ENCODE measurements around the gene PTPRS. TPM values are rescaled to one million over a fixed set of nuclear protein-coding genes. Genes with fewer than 3 reads are reported as not detected.

The PTPRS gene
- total RNA-seq, 1 experiment from 2014 or later = 215 TPM

DNA sequence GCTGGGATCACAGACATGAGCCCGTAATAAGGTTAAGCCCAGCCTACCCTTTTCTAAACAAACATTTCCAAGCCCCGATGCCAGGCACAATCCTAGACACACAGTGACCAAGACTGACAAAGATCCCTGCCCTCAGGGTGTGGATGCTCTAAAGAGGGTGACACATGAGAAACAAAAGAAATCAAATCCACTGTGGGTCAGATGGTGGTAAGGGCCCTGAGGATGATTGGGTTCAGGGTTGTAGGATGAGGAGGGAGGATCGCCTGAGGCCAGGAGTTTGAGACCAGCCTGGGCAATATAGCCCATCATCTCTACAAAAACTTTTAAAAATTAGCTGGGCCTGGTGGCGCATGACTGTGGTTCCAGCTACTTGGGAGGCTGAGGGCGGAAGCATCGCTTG lies 44.6 kb downstream of the PTPRS start:
- Histone ChIP-seq H3K27ac (ENCODE audit: low read depth, low read length, poor library complexity, severe bottlenecking) (no peak overlapping the region), H3K36me3 (ENCODE audit: insufficient read depth, low read length, poor library complexity, severe bottlenecking) (no peaks in the 10 kb centered on the region), H3K4me1 (ENCODE audit: insufficient read depth, low read length, poor library complexity, severe bottlenecking) (peaks cover 9% of the 10 kb centered on the region), H3K9me3 (ENCODE audit: low read depth, low read length, poor library complexity, severe bottlenecking) (no peaks in the 10 kb centered on the region), H3K27me3 (replicated peaks; ENCODE audit: insufficient read depth, low read depth, low read length, poor library complexity) (no peaks in the 10 kb centered on the region), H3K4me3 (ENCODE audit: low read depth, low read length, poor library complexity, severe bottlenecking) (no peak overlapping the region)
- POLR2A ChIA-PET (ENCODE audit: low non-redundant PET) = no interaction called here
- no TSS peak for BruUV-seq (replicated peaks)
- CTCF ChIA-PET = no interaction called here
- intact Hi-C loops (cut with micrococcal nuclease; ENCODE audit: unreplicated experiment) = no loop called here
- no peak for TF ChIP-seq EZH2 (IDR thresholded peaks at IDR 0.05; ENCODE audit: borderline replicate concordance, low read depth, low read length, poor library complexity, severe bottlenecking)
- TF ChIP-seq, protein P1, sequence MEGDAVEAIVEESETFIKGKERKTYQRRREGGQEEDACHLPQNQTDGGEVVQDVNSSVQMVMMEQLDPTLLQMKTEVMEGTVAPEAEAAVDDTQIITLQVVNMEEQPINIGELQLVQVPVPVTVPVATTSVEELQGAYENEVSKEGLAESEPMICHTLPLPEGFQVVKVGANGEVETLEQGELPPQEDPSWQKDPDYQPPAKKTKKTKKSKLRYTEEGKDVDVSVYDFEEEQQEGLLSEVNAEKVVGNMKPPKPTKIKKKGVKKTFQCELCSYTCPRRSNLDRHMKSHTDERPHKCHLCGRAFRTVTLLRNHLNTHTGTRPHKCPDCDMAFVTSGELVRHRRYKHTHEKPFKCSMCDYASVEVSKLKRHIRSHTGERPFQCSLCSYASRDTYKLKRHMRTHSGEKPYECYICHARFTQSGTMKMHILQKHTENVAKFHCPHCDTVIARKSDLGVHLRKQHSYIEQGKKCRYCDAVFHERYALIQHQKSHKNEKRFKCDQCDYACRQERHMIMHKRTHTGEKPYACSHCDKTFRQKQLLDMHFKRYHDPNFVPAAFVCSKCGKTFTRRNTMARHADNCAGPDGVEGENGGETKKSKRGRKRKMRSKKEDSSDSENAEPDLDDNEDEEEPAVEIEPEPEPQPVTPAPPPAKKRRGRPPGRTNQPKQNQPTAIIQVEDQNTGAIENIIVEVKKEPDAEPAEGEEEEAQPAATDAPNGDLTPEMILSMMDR (conservative IDR thresholded peaks at IDR 0.05; ENCODE audit: low read depth, low read length) = no peak
- no peak for DNase-seq (ENCODE audit: low spot score)

- DNase-seq (ENCODE audit: low spot score) = no peak
- ChIA-PET POLR2A (ENCODE audit: low non-redundant PET) (no interaction called here), CTCF (no interaction called here)
- Histone ChIP-seq H3K4me1 (ENCODE audit: insufficient read depth, low read length, poor library complexity, severe bottlenecking) (peaks cover 9% of the 10 kb centered on the region), H3K27ac (ENCODE audit: low read depth, low read length, poor library complexity, severe bottlenecking) (peak overlapping the region; percentile 84), H3K4me3 (ENCODE audit: low read depth, low read length, poor library complexity, severe bottlenecking) (peak overlapping the region; percentile 69), H3K36me3 (ENCODE audit: insufficient read depth, low read length, poor library complexity, severe bottlenecking) (no peaks in the 10 kb centered on the region), H3K27me3 (replicated peaks; ENCODE audit: insufficient read depth, low read depth, low read length, poor library complexity) (no peaks in the 10 kb centered on the region), H3K9me3 (ENCODE audit: low read depth, low read length, poor library complexity, severe bottlenecking) (no peaks in the 10 kb centered on the region)
- intact Hi-C loops (cut with micrococcal nuclease; ENCODE audit: unreplicated experiment) = no loop called here
- TF ChIP-seq, protein P1 (conservative IDR thresholded peaks at IDR 0.05; ENCODE audit: low read depth, low read length) = no peak
- TF ChIP-seq EZH2 (IDR thresholded peaks at IDR 0.05; ENCODE audit: borderline replicate concordance, low read depth, low read length, poor library complexity, severe bottlenecking) = no peak
- BruUV-seq (replicated peaks) = no TSS peak
Measured at GRCh38 chr19:5294403-5295160, 46.0 kb downstream of the PTPRS start.

- CTCF ChIA-PET = interaction anchor here (0.6 kb wide), 1 partner anchor 128 kb away, joined by 3 read pairs; no protein-coding TSS in a partner anchor
Measured at GRCh38 chr19:5293612-5294378, 46.8 kb downstream of the PTPRS start.

More at GRCh38 chr19:5293612-5294378, 46.8 kb downstream of the PTPRS start:
- no TSS peak for BruUV-seq (replicated peaks)
- H3K36me3 ChIP-seq (ENCODE audit: insufficient read depth, low read length, poor library complexity, severe bottlenecking) = no peaks in the 10 kb centered on the region
- peaks cover 9% of the 10 kb centered on the region for H3K4me1 ChIP-seq (ENCODE audit: insufficient read depth, low read length, poor library complexity, severe bottlenecking)
- DNase-seq (ENCODE audit: low spot score) = peak; percentile 75
- no peaks in the 10 kb centered on the region for H3K9me3 ChIP-seq (ENCODE audit: low read depth, low read length, poor library complexity, severe bottlenecking)
- POLR2A ChIA-PET (ENCODE audit: low non-redundant PET) = interaction anchor here (0.6 kb wide), 1 partner anchor 1286 kb away, joined by 7 read pairs; no protein-coding TSS in a partner anchor
- peak overlapping the region; percentile 69 for H3K4me3 ChIP-seq (ENCODE audit: low read depth, low read length, poor library complexity, severe bottlenecking)
- no peaks in the 10 kb centered on the region for H3K27me3 ChIP-seq (replicated peaks; ENCODE audit: insufficient read depth, low read depth, low read length, poor library complexity)
- intact Hi-C loops (cut with micrococcal nuclease; ENCODE audit: unreplicated experiment) = loop anchor here (1.0 kb wide), 1 partner anchor 46 kb away; no protein-coding TSS in a partner anchor
- H3K27ac ChIP-seq (ENCODE audit: low read depth, low read length, poor library complexity, severe bottlenecking) = peak overlapping the region; percentile 84
- no peak for TF ChIP-seq EZH2 (IDR thresholded peaks at IDR 0.05; ENCODE audit: borderline replicate concordance, low read depth, low read length, poor library complexity, severe bottlenecking)
- TF ChIP-seq, protein P1 (conservative IDR thresholded peaks at IDR 0.05; ENCODE audit: low read depth, low read length) = no peak

Measured in A673 (cell line).